HepG2 (cell line): Measurements from ENCODE around the gene PID1. TPM values are rescaled to one million over a fixed set of nuclear protein-coding genes. Genes with fewer than 3 reads are reported as not detected.

Source experiments
- ATAC-seq: fragments of 200-7000 bp; cut with Tn5 transposase; 3 replicates; pipeline ENCODE4 v1.9.1; 2020; ENCODE audit warnings: mild to moderate bottlenecking, moderate library complexity
- BruUV-seq: library from RNA; stranded (reverse); fragments of 400-500 nt; replicated peaks from 2 replicates; lab custom pipeline; 2021; lab: Mats Ljungman, UMichigan
- CTCF ChIA-PET: fragments of 300-600 bp; formaldehyde crosslinking; extraction: SDS; loops from one replicate; lab custom pipeline; 2021; ENCODE audit warnings: low total read pairs, inconsistent platforms, low intra/inter-chr PET ratio; lab: Yijun Ruan, JAX
- POLR2A ChIA-PET: fragments of 350-600 bp; sonication (Branson Sonifier 250); formaldehyde crosslinking; loops from one replicate; lab custom pipeline; 2020; ENCODE audit warnings: antibody characterized with exemption, inconsistent platforms; lab: Yijun Ruan, JAX
- DNase-seq: peaks from one replicate; pipeline ENCODE4 v3.0.0-alpha.2; 2015; ENCODE audit warnings: low spot score
- FAIRE-seq: peaks from 3 replicates; lab custom pipeline; 2011; peaks lifted over from hg19 to GRCh38; lab: Jason Lieb, UNC
- H2AFZ ChIP-seq: one replicate; pipeline ENCODE4 v1.6.1; 2011; ENCODE audit warnings: low read length, inconsistent platforms
- H3K27ac ChIP-seq: fragments of 300-600 bp; 3 replicates; pipeline ENCODE4 v1.8.0; 2011; ENCODE audit warnings: mixed run types, mild to moderate bottlenecking, mixed read lengths, low read length, inconsistent platforms; ENCODE audit not compliant: insufficient read depth; ENCODE audit errors: extremely low read length
- H3K27me3 ChIP-seq, 2 experiments: fragments of 200-600 bp in 1 of 2; 2 replicates in 1 of 2; 3 replicates in 1 of 2; pipeline versions ENCODE4 v1.6.0 to v1.8.0; 2011; ENCODE audit warnings: low read length in 2 of 2, mild to moderate bottlenecking in 2 of 2, moderate library complexity in 2 of 2, inconsistent platforms in 1 of 2; ENCODE audit not compliant: insufficient read depth in 2 of 2, control insufficient read depth in 1 of 2
- H3K36me3 ChIP-seq, 2 experiments: fragments of 200-600 bp in 1 of 2; replicated peaks in 1 of 2; 2 replicates in 1 of 2; 3 replicates in 1 of 2; pipeline versions ENCODE4 v1.5.1 to v1.8.0; 2011; ENCODE audit warnings: low read length in 2 of 2, inconsistent platforms in 1 of 2; ENCODE audit not compliant: insufficient read depth in 2 of 2, control insufficient read depth in 1 of 2
- H3K4me1 ChIP-seq: 2 replicates; pipeline ENCODE4 v1.5.1; 2012; ENCODE audit warnings: low read length, inconsistent platforms; ENCODE audit not compliant: insufficient read depth
- H3K4me2 ChIP-seq: 2 replicates; pipeline ENCODE4 v1.6.0; 2011; ENCODE audit warnings: low read depth, low read length, inconsistent platforms
- H3K4me3 ChIP-seq, 3 experiments: fragments of 200-600 bp in 1 of 3; sonication (generic), shearing (Covaris generic) in 1 of 3; replicated peaks in 1 of 3; 2 replicates each; pipeline ENCODE4 v1.5.1; 2011 to 2016; ENCODE audit warnings: low read length in 3 of 3, inconsistent platforms in 2 of 3, low read depth in 2 of 3, mild to moderate bottlenecking in 2 of 3, control low read depth in 1 of 3, mixed read lengths in 1 of 3; ENCODE audit not compliant: insufficient read depth in 1 of 3
- H3K79me2 ChIP-seq: one replicate; pipeline ENCODE4 v1.6.1; 2011; ENCODE audit warnings: low read length, inconsistent platforms; ENCODE audit not compliant: insufficient read depth
- H3K9ac ChIP-seq: 2 replicates; pipeline ENCODE4 v1.6.0; 2011; ENCODE audit warnings: mild to moderate bottlenecking, low read depth, low read length, inconsistent platforms; ENCODE audit not compliant: insufficient read depth
- H3K9me3 ChIP-seq: 2 replicates; pipeline ENCODE4 v1.5.1; 2012; ENCODE audit warnings: mild to moderate bottlenecking, low read length
- H4K20me1 ChIP-seq: 2 replicates; pipeline ENCODE4 v1.6.0; 2011; ENCODE audit warnings: inconsistent platforms, mild to moderate bottlenecking, low read length, moderate library complexity; ENCODE audit not compliant: insufficient read depth
- ELF1 ChIP-seq: sonication (generic); formaldehyde crosslinking; IDR thresholded peaks from 2 replicates; pipeline ENCODE4 v1.4.0; 2020; ENCODE audit warnings: missing genetic modification reagents
- ESRRA ChIP-seq: sonication (generic); formaldehyde crosslinking; IDR thresholded peaks from 2 replicates; pipeline ENCODE4 v1.5.1; 2020; ENCODE audit warnings: mild to moderate bottlenecking, low read depth, missing genetic modification reagents
- GABPA ChIP-seq, 2 experiments: IDR thresholded peaks; 2 replicates each; pipeline ENCODE4 v1.6.1; 2011 to 2016; ENCODE audit warnings: low read depth in 2 of 2, low read length in 1 of 2, missing biosample characterization in 1 of 2, missing genetic modification characterization in 1 of 2
- HHEX ChIP-seq: IDR thresholded peaks from 2 replicates; pipeline ENCODE4 v1.6.1; 2016; ENCODE audit warnings: control low read depth
- ISX ChIP-seq: sonication (generic); formaldehyde crosslinking; conservative IDR thresholded peaks from 2 replicates; pipeline ENCODE4 v1.5.0; 2020; ENCODE audit warnings: missing genetic modification reagents
- NFE2L2 ChIP-seq: fragments of 150-350 bp; IDR thresholded peaks from 2 replicates; pipeline ENCODE4 v1.6.1; 2014; ENCODE audit warnings: low read length
- PPARG ChIP-seq: conservative IDR thresholded peaks from 2 replicates; pipeline ENCODE4 v1.6.1; 2016; ENCODE audit warnings: missing biosample characterization, missing genetic modification reagents
- RBFOX2 ChIP-seq: fragments of 200-400 bp; formaldehyde crosslinking; IDR thresholded peaks from 2 replicates; pipeline ENCODE4 v1.6.1; 2017; ENCODE audit warnings: low read depth, mild to moderate bottlenecking, low read length
- STAT5B ChIP-seq: sonication (generic); formaldehyde crosslinking; IDR thresholded peaks from 2 replicates; pipeline ENCODE4 v1.4.0; 2020; ENCODE audit warnings: missing genetic modification reagents
- ZKSCAN8 ChIP-seq: IDR thresholded peaks from 2 replicates; pipeline ENCODE4 v1.6.1; 2016; ENCODE audit warnings: borderline replicate concordance, missing genetic modification reagents, missing compliant biosample characterization
- ZNF556 ChIP-seq: sonication (generic); formaldehyde crosslinking; IDR thresholded peaks from 2 replicates; pipeline ENCODE4 v1.4.0; 2020; ENCODE audit warnings: mild to moderate bottlenecking, missing genetic modification reagents, borderline replicate concordance
- ZNF777 ChIP-seq: sonication (generic); formaldehyde crosslinking; IDR thresholded peaks from 2 replicates; pipeline ENCODE4 v1.4.0; 2020; ENCODE audit warnings: missing genetic modification reagents
- ZNF841 ChIP-seq: sonication (generic); formaldehyde crosslinking; IDR thresholded peaks from 2 replicates; pipeline ENCODE4 v1.8.1; 2023; ENCODE audit warnings: missing genetic modification reagents, borderline replicate concordance
- ZNF879 ChIP-seq: sonication (generic); formaldehyde crosslinking; IDR thresholded peaks from 2 replicates; pipeline ENCODE4 v1.8.1; 2023; ENCODE audit warnings: missing genetic modification reagents
- WGBS: methylation state at CpG from one replicate; pipeline ENCODE4 v1.1.6; 2017; ENCODE audit warnings: low lambda C conversion rate; 5-methylcytosine and 5-hydroxymethylcytosine counted together
- in situ Hi-C: cut with HindIII; loops from 2 replicates; pipeline ENCODE4 v1.10.0; 2017; ENCODE audit warnings: low pct_unique_long_range_greater_than_20kb; ENCODE audit not compliant: extremely low pct_ligation_motif_present
- intact Hi-C: fragments of 100-400 bp; cut with micrococcal nuclease; formaldehyde crosslinking; loops from one replicate; pipeline ENCODE4 v1.10.0; 2022; ENCODE audit not compliant: unreplicated experiment
- polyA plus RNA-seq, 8 experiments: library from polyadenylated mRNA; depleted of rRNA in 3 of 8; stranded (reverse) in 7 of 8; unstranded in 1 of 8; fragments of >200 nt; fragmentation: Illumina TruSeq in 4 of 8; extraction: Trizol in 4 of 8; gene quantifications; 2 replicates each; pipeline versions ENCODE4 v1.2.1 to v1.2.3, GENCODE V29; 2011 to 2016; ENCODE audit warnings: low read depth in 4 of 8, missing spikeins in 1 of 8, mixed read lengths in 1 of 8; ENCODE audit not compliant: insufficient read depth in 1 of 8
- total RNA-seq, 5 experiments: library from RNA; depleted of rRNA; stranded (reverse); fragments of >200 nt; fragmentation: Illumina TruSeq; extraction: Trizol; gene quantifications; 2 replicates each; pipeline ENCODE4 v1.2.3, GENCODE V29; 2016; ENCODE audit warnings: low read depth in 1 of 5
- TF ChIP-seq, protein P1 (sequence below): sonication (generic); formaldehyde crosslinking; IDR thresholded peaks from 2 replicates; pipeline ENCODE4 v1.4.0; 2020; ENCODE audit warnings: missing genetic modification reagents, mild to moderate bottlenecking, borderline replicate concordance
- TF ChIP-seq, protein P2 (sequence below): sonication (generic); formaldehyde crosslinking; IDR thresholded peaks from 2 replicates; pipeline ENCODE4 v1.5.0; 2020; ENCODE audit warnings: mild to moderate bottlenecking, missing genetic modification reagents
- TF ChIP-seq, protein P3 (sequence below): IDR thresholded peaks from 2 replicates; pipeline ENCODE4 v1.6.1; 2016; ENCODE audit warnings: low read depth, borderline replicate concordance

The PID1 gene
- total and polyA plus RNA-seq, 2 of the 13 experiments (the other 11 are each of a cell fraction or from before 2014, with no cell fraction given) = 0.15 to 0.18 TPM

DNA sequence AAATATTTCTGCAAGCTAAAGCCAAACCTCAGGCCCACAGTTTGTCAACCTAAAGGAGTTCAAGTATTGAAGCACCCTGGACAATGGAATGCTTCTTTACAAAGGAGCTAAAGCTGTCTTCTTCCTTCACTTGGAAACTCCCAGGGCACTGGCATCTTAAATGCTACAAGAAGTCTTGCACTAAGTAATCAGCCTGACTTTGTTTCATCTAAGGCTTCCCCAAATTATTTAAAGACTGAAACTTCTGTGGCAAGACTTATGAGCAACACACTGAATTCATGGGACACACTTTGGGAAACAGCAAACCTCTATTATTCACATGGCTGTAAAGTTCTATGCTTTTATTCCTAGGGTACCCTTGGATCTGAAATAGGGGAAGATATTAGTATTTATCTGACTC, 14.7 kb downstream of the PID1 start (continued):
- no peak for TF ChIP-seq GABPA (IDR thresholded peaks at IDR 0.05; ENCODE audit: low read depth, low read length)
- TF ChIP-seq GABPA (CRISPR knock-in tag; IDR thresholded peaks at IDR 0.05; ENCODE audit: low read depth) = no peak
- no peak for TF ChIP-seq ZNF777 (CRISPR knock-in tag)

DNA sequence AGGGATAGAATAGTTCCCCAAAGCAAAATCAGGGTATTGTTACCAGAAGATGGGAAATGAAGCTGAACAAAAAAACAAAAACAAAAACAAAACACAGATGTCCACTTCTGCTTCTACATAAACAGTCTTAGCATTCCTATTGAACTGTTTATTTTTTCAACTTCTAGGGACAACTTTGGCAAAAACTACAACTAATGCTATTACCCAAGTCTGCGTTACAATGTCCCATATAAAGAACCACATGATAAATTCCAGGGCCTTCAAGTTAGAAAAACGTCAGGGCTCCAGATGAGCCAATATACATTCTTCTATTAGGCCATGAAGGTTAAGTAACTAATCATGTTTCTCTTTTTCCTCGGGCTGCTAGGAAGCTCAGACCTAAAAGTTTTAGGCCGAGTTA, 16.9 kb downstream of the PID1 start:
- Histone ChIP-seq H3K4me2 (no peak overlapping the region), H3K4me1 (no peaks in the 10 kb centered on the region), H3K9me3 (peaks cover 100% of the 10 kb centered on the region), H3K27ac (no peak overlapping the region), H4K20me1 (no peaks in the 10 kb centered on the region), H2AFZ (no peak overlapping the region), H3K9ac (no peak overlapping the region), H3K36me3 (no peaks in the 10 kb centered on the region), H3K27me3 (no peaks in the 10 kb centered on the region), H3K4me3 (no peak overlapping the region), H3K79me2 (no peaks in the 10 kb centered on the region)
- ChIA-PET CTCF (no interaction called here), POLR2A (no interaction called here)
- ATAC-seq = no peak
- no TSS peak for BruUV-seq
- DNase-seq = no peak
- intact Hi-C loops = no loop called here
- in situ Hi-C loops = no loop called here
- 18% methylated on average over 4 of the region's 4 CpGs for WGBS
- no peak for FAIRE-seq
- no peak for TF ChIP-seq ELF1 (CRISPR knock-in tag)
- no peak for TF ChIP-seq ZKSCAN8 (CRISPR knock-in tag)
- no peak for TF ChIP-seq STAT5B (CRISPR knock-in tag)
- TF ChIP-seq ZNF841 (CRISPR knock-in tag) = no peak
- no peak for TF ChIP-seq ISX (CRISPR knock-in tag)
- no peak for TF ChIP-seq ESRRA (CRISPR knock-in tag)
- TF ChIP-seq ZNF879 (CRISPR knock-in tag) = no peak
- no peak for TF ChIP-seq ZNF556 (CRISPR knock-in tag)
- TF ChIP-seq HHEX (CRISPR knock-in tag) = no peak
- TF ChIP-seq, protein P1, sequence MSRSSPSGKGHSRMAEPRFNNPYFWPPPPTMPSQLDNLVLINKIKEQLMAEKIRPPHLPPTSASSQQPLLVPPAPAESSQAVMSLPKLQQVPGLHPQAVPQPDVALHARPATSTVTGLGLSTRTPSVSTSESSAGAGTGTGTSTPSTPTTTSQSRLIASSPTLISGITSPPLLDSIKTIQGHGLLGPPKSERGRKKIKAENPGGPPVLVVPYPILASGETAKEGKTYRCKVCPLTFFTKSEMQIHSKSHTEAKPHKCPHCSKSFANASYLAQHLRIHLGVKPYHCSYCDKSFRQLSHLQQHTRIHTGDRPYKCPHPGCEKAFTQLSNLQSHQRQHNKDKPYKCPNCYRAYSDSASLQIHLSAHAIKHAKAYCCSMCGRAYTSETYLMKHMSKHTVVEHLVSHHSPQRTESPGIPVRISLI (CRISPR knock-in tag) = no peak
- TF ChIP-seq NFE2L2 = no peak
- no peak for TF ChIP-seq RBFOX2
- no peak for TF ChIP-seq PPARG (CRISPR knock-in tag)
- TF ChIP-seq, protein P2, sequence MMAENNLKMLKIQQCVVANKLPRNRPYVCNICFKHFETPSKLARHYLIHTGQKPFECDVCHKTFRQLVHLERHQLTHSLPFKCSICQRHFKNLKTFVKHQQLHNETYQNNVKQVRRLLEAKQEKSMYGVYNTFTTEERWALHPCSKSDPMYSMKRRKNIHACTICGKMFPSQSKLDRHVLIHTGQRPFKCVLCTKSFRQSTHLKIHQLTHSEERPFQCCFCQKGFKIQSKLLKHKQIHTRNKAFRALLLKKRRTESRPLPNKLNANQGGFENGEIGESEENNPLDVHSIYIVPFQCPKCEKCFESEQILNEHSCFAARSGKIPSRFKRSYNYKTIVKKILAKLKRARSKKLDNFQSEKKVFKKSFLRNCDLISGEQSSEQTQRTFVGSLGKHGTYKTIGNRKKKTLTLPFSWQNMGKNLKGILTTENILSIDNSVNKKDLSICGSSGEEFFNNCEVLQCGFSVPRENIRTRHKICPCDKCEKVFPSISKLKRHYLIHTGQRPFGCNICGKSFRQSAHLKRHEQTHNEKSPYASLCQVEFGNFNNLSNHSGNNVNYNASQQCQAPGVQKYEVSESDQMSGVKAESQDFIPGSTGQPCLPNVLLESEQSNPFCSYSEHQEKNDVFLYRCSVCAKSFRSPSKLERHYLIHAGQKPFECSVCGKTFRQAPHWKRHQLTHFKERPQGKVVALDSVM (CRISPR knock-in tag) = no peak
- TF ChIP-seq, protein P3, sequence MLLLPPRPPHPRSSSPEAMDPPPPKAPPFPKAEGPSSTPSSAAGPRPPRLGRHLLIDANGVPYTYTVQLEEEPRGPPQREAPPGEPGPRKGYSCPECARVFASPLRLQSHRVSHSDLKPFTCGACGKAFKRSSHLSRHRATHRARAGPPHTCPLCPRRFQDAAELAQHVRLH (CRISPR knock-in tag) = no peak
